Epidermal melanocyte (primary cell): Measurements from ENCODE around the gene AFDN.
A peak's percentile ranks its signal among the peaks of the same experiment; 100 is the strongest.

Source experiments
- DNase-seq: peaks from one replicate; pipeline ENCODE4 v3.0.0; 2011; ENCODE audit warnings: low spot score; ENCODE audit not compliant: insufficient read length

The AFDN gene

GRCh38 chr6:168016176-168016620 lies 189.5 kb downstream of the AFDN start:
- DNase-seq = no peak

GRCh38 chr6:168016721-168017525 lies 190.2 kb downstream of the AFDN start:
- DNase-seq = peak; percentile 78

GRCh38 chr6:168017629-168018028 lies 190.9 kb downstream of the AFDN start:
- DNase-seq = no peak

- DNase-seq = no peak
These were observed 192.0 kb downstream of the AFDN start for GRCh38 chr6:168018664-168019063.

GRCh38 chr6:168020242-168020641 lies 193.5 kb downstream of the AFDN start:
- DNase-seq = no peak

GRCh38 chr6:168021581-168021980 lies 194.9 kb downstream of the AFDN start:
- no peak for DNase-seq
